Stromal cell of bone marrow (primary cell): ENCODE results near the gene C19orf81.

Experiments used
- DNase-seq: peaks from one replicate; pipeline ENCODE4 v3.0.0-alpha.2; 2012; ENCODE audit warnings: low read depth

Gene C19orf81

GRCh38 chr19:50679177-50680125 is 30.2 kb downstream of the C19orf81 start:
- DNase-seq: peak; percentile 25

- no peak for DNase-seq
Measured at GRCh38 chr19:50686310-50687032, 37.2 kb downstream of the C19orf81 start.

- DNase-seq: no peak
Measured at GRCh38 chr19:50688766-50689165, 39.5 kb downstream of the C19orf81 start.

- no peak for DNase-seq
Measured at GRCh38 chr19:50690439-50690838, 41.2 kb downstream of the C19orf81 start.

- no peak for DNase-seq
Measured at GRCh38 chr19:50693064-50693975, 44.1 kb downstream of the C19orf81 start.

- DNase-seq: no peak
Measured at GRCh38 chr19:50694815-50695145, 45.5 kb downstream of the C19orf81 start.

GRCh38 chr19:50695251-50696093 is 46.2 kb downstream of the C19orf81 start:
- no peak for DNase-seq

- no peak for DNase-seq
Measured at GRCh38 chr19:50696094-50696483, 46.8 kb downstream of the C19orf81 start.

- no peak for DNase-seq
Measured at GRCh38 chr19:50697414-50698124, 48.3 kb downstream of the C19orf81 start.

GRCh38 chr19:50701367-50701985 is 52.2 kb downstream of the C19orf81 start:
- no peak for DNase-seq

GRCh38 chr19:50702158-50702870 is 53.1 kb downstream of the C19orf81 start:
- no peak for DNase-seq

GRCh38 chr19:50702871-50703829 is 53.9 kb downstream of the C19orf81 start:
- DNase-seq: no peak

GRCh38 chr19:50703915-50704796 is 54.9 kb downstream of the C19orf81 start:
- no peak for DNase-seq

GRCh38 chr19:50705422-50706019 is 56.3 kb downstream of the C19orf81 start:
- peak; percentile 48 for DNase-seq

- DNase-seq: no peak
Measured at GRCh38 chr19:50706387-50706786, 57.1 kb downstream of the C19orf81 start.

- no peak for DNase-seq
Measured at GRCh38 chr19:50708179-50708879, 59.1 kb downstream of the C19orf81 start.
